ENCODE results near the gene ST6GAL1.

The ST6GAL1 gene

DNA sequence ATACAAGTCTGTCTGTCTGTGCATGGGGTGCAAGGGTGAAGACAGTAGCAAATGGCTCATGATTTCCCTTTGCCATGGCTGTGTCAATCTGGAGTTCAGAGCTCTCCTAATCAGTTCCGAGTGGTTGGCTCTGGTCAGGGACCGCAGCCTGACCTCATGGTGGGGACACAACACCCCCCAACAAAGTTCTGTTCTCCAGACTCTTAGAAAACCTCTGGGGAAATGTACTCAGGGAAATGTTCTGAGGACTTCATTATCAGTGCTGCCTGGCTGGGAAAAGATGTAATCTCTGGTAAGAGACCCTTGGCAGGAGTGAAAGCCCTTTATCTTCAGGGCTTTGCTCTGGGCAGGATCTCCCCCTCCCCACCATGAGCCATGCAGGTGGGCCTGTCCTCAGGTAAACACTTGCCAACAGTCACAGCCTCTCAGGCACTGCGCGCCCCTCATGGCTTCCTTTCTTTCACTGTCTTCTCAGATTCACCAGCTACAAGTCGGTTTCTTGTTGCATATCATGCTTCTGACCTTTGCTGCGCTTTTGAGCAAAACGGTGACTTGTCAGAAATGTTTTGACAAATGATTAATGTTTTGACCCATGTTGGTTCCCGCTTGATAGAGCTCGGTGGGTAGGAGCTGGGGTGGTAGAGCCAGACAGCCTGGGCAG, 95.5 kb downstream of the ST6GAL1 start:
- H3K27me3 ChIP-seq (ENCODE audit: insufficient read depth, low read length) = no peaks in the 10 kb centered on the region
- no peaks in the 10 kb centered on the region for H3K9me3 ChIP-seq (ENCODE audit: insufficient read depth, low read depth, low read length)
- 92% methylated on average over 9 of the region's 9 CpGs for WGBS
- no peak overlapping the region for H3K9ac ChIP-seq (ENCODE audit: low read depth, low read length)
- no peak overlapping the region for H3K4me3 ChIP-seq (ENCODE audit: low read length)
- H3K27ac ChIP-seq (ENCODE audit: low read depth, low read length) = peak overlapping the region; percentile 49; the same call in 1 of the 2 replicates
- H3K36me3 ChIP-seq (ENCODE audit: insufficient read depth, low read length) = peaks cover 3% of the 10 kb centered on the region
- H3K4me1 ChIP-seq (ENCODE audit: insufficient read depth, low read length) = 0 out of 2 replicates have a peak, but pooled peaks cover 4% of the 10 kb centered on the region

DNA sequence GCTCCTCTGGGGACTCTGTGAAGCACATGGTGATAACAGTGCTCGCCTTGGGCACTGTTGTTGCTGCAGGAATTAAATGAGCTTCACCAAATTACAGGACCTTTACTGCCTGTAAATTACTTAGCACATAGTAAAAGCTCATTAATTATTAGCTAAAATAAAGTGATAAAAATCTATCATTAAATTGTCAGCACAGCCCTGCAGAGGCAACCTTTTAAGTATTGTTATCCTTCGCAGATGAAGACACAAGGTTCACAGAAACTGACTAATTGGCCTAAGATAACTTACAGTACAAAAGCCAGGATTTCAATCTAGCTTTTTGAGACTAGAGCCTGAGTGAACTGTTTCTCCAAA, 96.0 kb downstream of the ST6GAL1 start:
- H3K36me3 ChIP-seq (ENCODE audit: insufficient read depth, low read length) = peaks cover 6% of the 10 kb centered on the region
- H3K9ac ChIP-seq (ENCODE audit: low read depth, low read length) = no peak overlapping the region
- no peaks in the 10 kb centered on the region for H3K9me3 ChIP-seq (ENCODE audit: insufficient read depth, low read depth, low read length)
- 88% methylated on average over 2 of the region's 2 CpGs for WGBS
- H3K4me3 ChIP-seq (ENCODE audit: low read length) = no peak overlapping the region
- 0 out of 2 replicates have a peak, but pooled peaks cover 4% of the 10 kb centered on the region for H3K4me1 ChIP-seq (ENCODE audit: insufficient read depth, low read length)
- no peaks in the 10 kb centered on the region for H3K27me3 ChIP-seq (ENCODE audit: insufficient read depth, low read length)
- no peak overlapping the region for H3K27ac ChIP-seq (ENCODE audit: low read depth, low read length)

DNA sequence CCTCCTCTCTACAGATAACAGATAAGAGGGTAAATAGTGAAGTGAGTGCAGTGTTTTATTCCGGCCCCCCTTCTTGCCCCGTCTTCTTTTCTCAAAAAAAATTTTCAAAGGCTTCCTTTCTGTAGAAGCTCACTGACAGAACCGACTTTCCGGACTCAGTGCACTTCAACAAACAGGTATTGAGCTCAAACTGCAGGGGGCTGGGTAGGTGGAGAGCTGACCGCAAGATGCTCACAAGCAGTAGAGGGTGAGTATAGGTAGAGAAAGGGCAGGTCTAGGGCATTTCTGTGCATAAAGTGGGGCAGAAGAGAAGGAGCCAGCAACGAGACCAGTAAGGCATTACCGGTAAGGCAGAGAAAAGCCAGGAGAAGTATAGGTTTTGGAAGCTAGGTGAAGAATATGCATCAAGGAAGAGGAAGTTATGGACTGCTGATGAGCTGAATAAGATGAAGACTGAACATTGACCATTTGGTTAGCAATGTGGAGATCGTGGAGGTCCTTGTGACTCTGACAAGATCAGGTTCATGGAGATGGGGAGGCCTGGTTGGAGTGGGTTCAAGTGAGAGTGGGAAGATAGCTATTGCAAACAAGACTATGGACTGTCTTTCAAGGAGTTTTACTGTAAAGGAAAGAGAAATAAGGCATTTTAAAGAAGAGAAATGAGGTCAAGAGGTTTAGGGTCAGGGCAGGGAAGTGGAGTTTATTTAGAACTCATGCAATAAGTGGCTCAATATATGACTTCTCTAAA, 97.4 kb downstream of the ST6GAL1 start:
- no peak overlapping the region for H3K4me3 ChIP-seq (ENCODE audit: low read length)

DNA sequence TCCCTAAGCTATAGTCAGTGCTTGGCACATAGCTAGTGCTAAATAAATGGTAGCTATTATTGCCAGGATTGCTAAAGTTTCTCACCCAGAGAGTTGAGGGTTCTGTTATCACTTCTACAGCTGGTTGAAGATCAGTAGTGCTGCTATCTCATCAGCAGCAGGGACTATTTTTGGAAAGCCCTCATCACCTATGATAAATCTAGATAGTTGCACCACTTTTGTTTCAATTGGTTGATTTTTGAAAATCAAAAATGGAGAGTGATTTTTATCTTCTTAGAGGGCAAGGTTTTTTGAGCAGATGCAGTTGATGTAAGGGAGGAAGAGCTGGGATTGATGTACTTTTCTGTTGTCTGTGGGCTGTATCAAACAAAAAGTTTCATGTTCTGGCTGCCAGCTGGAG, 101.6 kb downstream of the ST6GAL1 start:
- Histone ChIP-seq H3K4me3 (ENCODE audit: low read length) (no peak overlapping the region), H3K9ac (ENCODE audit: low read depth, low read length) (no peak overlapping the region), H3K27me3 (ENCODE audit: insufficient read depth, low read length) (no peaks in the 10 kb centered on the region), H3K4me1 (ENCODE audit: insufficient read depth, low read length) (no peaks in the 10 kb centered on the region), H3K27ac (ENCODE audit: low read depth, low read length) (no peak overlapping the region), H3K9me3 (ENCODE audit: insufficient read depth, low read depth, low read length) (peaks cover 6% of the 10 kb centered on the region; the same call in 1 of the 2 replicates), H3K36me3 (ENCODE audit: insufficient read depth, low read length) (peaks cover 10% of the 10 kb centered on the region; the same call in 1 of the 2 replicates)

More for the DNA sequence above, 97.4 kb downstream of the ST6GAL1 start:
- 0 out of 2 replicates have a peak, but pooled peaks cover 4% of the 10 kb centered on the region for H3K4me1 ChIP-seq (ENCODE audit: insufficient read depth, low read length)
- H3K27me3 ChIP-seq (ENCODE audit: insufficient read depth, low read length) = no peaks in the 10 kb centered on the region
- peaks cover 6% of the 10 kb centered on the region for H3K36me3 ChIP-seq (ENCODE audit: insufficient read depth, low read length)
- no peaks in the 10 kb centered on the region for H3K9me3 ChIP-seq (ENCODE audit: insufficient read depth, low read depth, low read length)
- 89% methylated on average over 7 of the region's 8 CpGs for WGBS
- no peak overlapping the region for H3K9ac ChIP-seq (ENCODE audit: low read depth, low read length)
- no peak overlapping the region for H3K27ac ChIP-seq (ENCODE audit: low read depth, low read length)

DNA sequence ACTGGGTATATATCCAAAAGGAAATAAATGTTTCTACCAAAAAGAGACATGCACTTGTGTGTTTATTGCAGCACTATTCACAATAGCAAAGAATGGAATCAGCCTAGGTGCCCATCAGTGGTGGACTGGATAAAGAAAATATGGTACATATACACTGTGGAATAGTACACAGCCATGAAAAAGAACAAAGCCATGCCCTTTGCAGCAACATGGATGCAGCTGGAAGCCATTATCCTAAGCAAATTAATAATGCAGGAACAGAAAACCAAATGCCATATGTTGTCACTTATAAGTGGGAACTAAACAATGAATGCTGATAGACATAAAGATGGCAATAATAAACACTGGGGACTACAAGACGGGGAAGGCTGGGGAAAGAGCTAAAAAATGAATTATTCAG, 106.1 kb downstream of the ST6GAL1 start:
- Histone ChIP-seq H3K4me3 (ENCODE audit: low read length) (no peak overlapping the region), H3K9ac (ENCODE audit: low read depth, low read length) (no peak overlapping the region), H3K9me3 (ENCODE audit: insufficient read depth, low read depth, low read length) (peaks cover 6% of the 10 kb centered on the region; the same call in 1 of the 2 replicates), H3K36me3 (ENCODE audit: insufficient read depth, low read length) (peaks cover 39% of the 10 kb centered on the region), H3K4me1 (ENCODE audit: insufficient read depth, low read length) (no peaks in the 10 kb centered on the region), H3K27me3 (ENCODE audit: insufficient read depth, low read length) (no peaks in the 10 kb centered on the region), H3K27ac (ENCODE audit: low read depth, low read length) (no peak overlapping the region)
- 100% methylated on average over 1 of the region's 1 CpG for WGBS

DNA sequence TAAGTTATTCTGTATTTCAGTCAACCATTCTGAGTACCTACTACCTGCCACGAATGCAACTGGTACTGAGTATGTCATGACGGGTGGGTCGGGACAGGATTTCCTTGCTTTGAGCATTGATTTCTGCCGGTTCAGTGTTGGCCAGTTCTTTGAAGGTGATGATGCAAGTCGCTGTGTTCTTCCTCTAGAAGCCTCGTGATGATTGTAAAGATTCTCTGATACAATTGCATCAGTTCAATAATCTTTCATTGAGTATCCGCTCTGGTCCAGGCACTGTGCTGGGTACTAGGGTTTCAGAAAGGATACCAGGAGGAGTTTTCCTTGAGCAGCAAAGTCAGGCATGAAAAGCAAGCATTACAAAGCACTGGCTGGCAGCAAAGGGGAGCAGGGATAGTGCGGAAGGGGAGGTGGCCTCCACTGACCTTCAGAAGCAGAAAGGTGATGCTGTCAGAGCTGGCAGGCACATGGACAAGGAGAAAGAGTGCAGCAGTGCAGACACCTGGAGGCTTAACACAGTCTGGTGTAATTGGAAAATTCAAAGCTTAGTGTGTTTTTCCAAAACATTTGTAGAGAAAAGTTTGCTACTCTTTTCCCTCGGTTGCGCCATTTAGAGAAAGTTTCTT, 108.9 kb downstream of the ST6GAL1 start:
- no peak overlapping the region for H3K9ac ChIP-seq (ENCODE audit: low read depth, low read length)
- no peak overlapping the region for H3K4me3 ChIP-seq (ENCODE audit: low read length)
- no peak overlapping the region for H3K27ac ChIP-seq (ENCODE audit: low read depth, low read length)
- H3K36me3 ChIP-seq (ENCODE audit: insufficient read depth, low read length) = peaks cover 66% of the 10 kb centered on the region
- peaks cover 6% of the 10 kb centered on the region; the same call in 1 of the 2 replicates for H3K9me3 ChIP-seq (ENCODE audit: insufficient read depth, low read depth, low read length)
- no peaks in the 10 kb centered on the region for H3K27me3 ChIP-seq (ENCODE audit: insufficient read depth, low read length)
- no peaks in the 10 kb centered on the region for H3K4me1 ChIP-seq (ENCODE audit: insufficient read depth, low read length)
- 97% methylated on average over 10 of the region's 10 CpGs for WGBS

DNA sequence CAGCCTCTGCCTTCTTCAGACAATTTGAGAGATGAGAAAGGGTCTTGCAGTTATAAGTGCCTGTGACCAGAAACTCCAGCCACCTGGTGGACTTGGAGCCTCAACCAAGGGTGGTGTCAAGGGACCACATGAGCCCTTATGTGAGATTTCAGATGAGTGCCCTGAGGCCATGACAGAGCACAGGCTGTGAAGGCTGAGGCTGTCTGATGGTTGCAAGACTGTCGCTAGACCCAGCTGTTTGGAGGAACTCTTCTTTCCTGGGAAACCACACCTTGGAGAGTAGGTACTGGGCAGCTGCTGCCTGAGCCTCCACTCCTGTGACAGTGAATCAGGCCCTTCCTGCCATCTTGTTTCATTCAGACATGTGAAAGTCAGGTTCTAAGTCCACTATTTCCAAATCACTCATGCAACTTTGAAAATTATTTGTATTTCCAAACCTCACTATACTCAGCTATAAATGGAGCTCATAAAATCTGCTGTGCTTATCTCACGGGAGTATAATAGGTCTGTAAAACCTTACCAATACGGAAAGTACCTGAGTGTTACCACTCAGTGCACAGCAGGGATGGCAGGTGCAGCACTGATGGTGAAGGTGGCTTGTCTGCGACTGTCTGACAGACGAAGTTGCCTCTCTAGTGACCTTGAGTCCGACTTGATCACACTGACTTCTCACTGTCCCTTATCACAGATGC, 109.5 kb downstream of the ST6GAL1 start:
- H3K27me3 ChIP-seq (ENCODE audit: insufficient read depth, low read length) = no peaks in the 10 kb centered on the region
- WGBS = 92% methylated on average over 6 of the region's 6 CpGs
- no peak overlapping the region for H3K27ac ChIP-seq (ENCODE audit: low read depth, low read length)
- H3K9me3 ChIP-seq (ENCODE audit: insufficient read depth, low read depth, low read length) = no peaks in the 10 kb centered on the region
- peaks cover 66% of the 10 kb centered on the region for H3K36me3 ChIP-seq (ENCODE audit: insufficient read depth, low read length)
- no peak overlapping the region for H3K9ac ChIP-seq (ENCODE audit: low read depth, low read length)
- no peaks in the 10 kb centered on the region for H3K4me1 ChIP-seq (ENCODE audit: insufficient read depth, low read length)
- no peak overlapping the region for H3K4me3 ChIP-seq (ENCODE audit: low read length)

DNA sequence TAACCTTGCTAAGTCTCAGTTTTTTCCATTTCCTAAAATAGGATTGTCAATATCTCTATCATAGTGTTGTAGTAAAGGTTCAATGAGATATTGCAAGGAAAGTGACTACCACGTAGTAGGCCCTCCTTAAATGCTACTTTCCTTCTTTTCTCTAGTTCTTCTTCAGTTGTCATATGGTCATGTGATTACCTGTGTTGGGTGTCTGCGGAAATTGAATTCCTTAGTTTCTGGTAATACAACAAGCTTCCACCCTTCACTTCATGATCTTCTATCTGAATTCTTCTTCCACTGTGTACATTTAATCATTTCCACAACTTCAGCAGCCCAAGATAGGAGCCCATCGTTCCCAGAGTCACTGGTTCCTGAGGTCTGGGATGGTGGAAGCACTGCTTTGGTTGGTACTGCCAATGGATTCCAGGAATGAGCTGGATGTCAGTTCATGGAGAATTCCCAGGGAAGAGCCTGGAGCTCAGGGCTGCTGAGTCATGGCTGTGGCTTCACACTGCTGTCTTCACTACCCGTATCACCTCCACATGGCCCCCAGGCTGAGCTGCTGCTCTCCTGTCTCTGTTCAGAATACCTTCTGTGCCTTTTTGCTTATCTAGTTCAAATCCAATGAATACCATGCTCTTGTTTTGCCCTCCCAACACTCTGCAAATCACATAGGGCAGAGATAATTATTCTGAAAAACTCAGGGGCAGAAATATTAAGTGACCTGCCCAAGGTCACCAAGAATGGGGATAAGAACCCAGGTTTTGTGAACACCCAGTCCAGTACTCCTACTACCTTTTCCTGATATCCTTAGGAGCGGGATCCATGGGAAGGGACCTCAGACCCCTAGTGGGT, 110.4 kb downstream of the ST6GAL1 start:
- H3K9me3 ChIP-seq (ENCODE audit: insufficient read depth, low read depth, low read length) = no peaks in the 10 kb centered on the region
- WGBS = 94% methylated on average over 4 of the region's 5 CpGs
- H3K4me1 ChIP-seq (ENCODE audit: insufficient read depth, low read length) = no peaks in the 10 kb centered on the region
- H3K9ac ChIP-seq (ENCODE audit: low read depth, low read length) = no peak overlapping the region
- no peaks in the 10 kb centered on the region for H3K27me3 ChIP-seq (ENCODE audit: insufficient read depth, low read length)
- H3K36me3 ChIP-seq (ENCODE audit: insufficient read depth, low read length) = peaks cover 75% of the 10 kb centered on the region
- no peak overlapping the region for H3K27ac ChIP-seq (ENCODE audit: low read depth, low read length)
- no peak overlapping the region for H3K4me3 ChIP-seq (ENCODE audit: low read length)

DNA sequence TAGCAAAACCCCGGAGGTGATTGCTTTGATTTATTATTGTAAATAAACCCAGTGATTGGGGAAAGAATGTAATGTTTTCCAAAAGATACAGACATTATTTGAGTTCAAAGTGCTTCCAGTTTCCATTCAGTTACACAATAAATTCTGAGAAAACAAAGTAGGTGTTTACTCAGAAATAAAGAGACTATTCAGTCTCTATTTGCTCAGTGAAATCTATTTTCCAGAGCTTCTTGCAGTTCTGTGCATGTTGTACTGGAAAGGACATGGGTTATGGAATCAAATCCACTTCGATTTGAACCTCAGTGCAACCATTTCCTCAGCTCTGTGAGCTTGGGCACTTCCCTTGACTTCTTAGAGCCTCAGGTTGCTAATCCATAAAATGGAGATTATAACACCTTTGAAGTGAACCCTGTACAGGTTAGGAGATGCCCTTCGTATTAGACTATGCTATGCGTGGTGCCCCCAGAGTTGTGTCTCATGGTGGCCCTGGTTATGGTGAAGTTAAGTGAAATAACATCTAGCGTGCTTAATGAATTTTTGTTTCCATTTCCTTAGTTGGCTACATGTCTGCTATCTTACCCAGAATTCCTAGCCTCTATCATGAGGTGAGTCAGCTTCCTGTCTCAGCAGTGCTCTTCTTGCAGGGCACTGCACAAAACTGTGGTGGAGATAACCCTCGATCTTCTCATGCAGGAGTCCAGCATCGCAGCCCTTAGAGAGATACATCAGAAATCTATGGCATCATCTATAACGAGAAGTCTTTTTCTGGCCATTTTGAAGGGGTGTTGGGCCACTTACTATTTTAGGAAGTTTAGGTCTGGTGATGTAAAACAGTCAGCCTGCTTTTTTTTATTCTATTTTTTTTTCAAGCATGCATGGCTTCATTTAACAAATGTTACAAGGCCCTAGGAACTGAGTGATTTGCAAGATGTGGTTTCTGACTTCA, 111.3 kb downstream of the ST6GAL1 start:
- H3K27ac ChIP-seq (ENCODE audit: low read depth, low read length) = no peak overlapping the region
- WGBS = 97% methylated on average over 8 of the region's 8 CpGs

DNA sequence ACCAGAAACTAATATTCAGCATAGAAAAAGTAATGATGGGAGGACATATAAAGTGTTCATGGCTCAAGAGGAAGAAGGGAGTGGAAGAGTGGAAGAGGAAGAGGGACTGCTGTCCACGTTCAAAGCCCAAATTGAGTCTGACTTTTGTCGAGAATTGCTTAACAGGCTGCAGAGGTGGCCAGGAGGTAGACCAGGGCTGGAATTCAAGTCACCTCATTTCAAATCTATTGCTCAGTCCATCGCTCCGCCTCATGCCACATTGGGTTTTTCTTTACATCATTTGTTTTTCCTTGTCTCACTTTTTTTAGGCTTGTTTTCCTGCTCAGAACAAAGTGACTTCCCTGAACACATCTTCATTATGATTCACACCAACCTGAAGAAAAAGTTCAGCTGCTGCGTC, 112.0 kb downstream of the ST6GAL1 start:
- H3K36me3 ChIP-seq (ENCODE audit: insufficient read depth, low read length) = peaks cover 86% of the 10 kb centered on the region
- H3K27ac ChIP-seq (ENCODE audit: low read depth, low read length) = no peak overlapping the region
- H3K9me3 ChIP-seq (ENCODE audit: insufficient read depth, low read depth, low read length) = no peaks in the 10 kb centered on the region
- no peaks in the 10 kb centered on the region for H3K4me1 ChIP-seq (ENCODE audit: insufficient read depth, low read length)
- no peak overlapping the region for H3K9ac ChIP-seq (ENCODE audit: low read depth, low read length)
- 94% methylated on average over 5 of the region's 5 CpGs for WGBS
- H3K27me3 ChIP-seq (ENCODE audit: insufficient read depth, low read length) = no peaks in the 10 kb centered on the region
- no peak overlapping the region for H3K4me3 ChIP-seq (ENCODE audit: low read length)

More for the DNA sequence above, 111.3 kb downstream of the ST6GAL1 start:
- no peaks in the 10 kb centered on the region for H3K4me1 ChIP-seq (ENCODE audit: insufficient read depth, low read length)
- peaks cover 83% of the 10 kb centered on the region for H3K36me3 ChIP-seq (ENCODE audit: insufficient read depth, low read length)
- H3K27me3 ChIP-seq (ENCODE audit: insufficient read depth, low read length) = no peaks in the 10 kb centered on the region
- no peak overlapping the region for H3K9ac ChIP-seq (ENCODE audit: low read depth, low read length)
- no peaks in the 10 kb centered on the region for H3K9me3 ChIP-seq (ENCODE audit: insufficient read depth, low read depth, low read length)
- no peak overlapping the region for H3K4me3 ChIP-seq (ENCODE audit: low read length)

Data from HUES64 (cell line).